ENCODE data around the gene DNAH1. TPM values are rescaled to one million over a fixed set of nuclear protein-coding genes. Genes with fewer than 3 reads are reported as not detected.

Gene DNAH1
- total and polyA plus RNA-seq, 2 of the 4 experiments (the other 2 are of a cell fraction), result 2.0 to 4.0 TPM

DNA sequence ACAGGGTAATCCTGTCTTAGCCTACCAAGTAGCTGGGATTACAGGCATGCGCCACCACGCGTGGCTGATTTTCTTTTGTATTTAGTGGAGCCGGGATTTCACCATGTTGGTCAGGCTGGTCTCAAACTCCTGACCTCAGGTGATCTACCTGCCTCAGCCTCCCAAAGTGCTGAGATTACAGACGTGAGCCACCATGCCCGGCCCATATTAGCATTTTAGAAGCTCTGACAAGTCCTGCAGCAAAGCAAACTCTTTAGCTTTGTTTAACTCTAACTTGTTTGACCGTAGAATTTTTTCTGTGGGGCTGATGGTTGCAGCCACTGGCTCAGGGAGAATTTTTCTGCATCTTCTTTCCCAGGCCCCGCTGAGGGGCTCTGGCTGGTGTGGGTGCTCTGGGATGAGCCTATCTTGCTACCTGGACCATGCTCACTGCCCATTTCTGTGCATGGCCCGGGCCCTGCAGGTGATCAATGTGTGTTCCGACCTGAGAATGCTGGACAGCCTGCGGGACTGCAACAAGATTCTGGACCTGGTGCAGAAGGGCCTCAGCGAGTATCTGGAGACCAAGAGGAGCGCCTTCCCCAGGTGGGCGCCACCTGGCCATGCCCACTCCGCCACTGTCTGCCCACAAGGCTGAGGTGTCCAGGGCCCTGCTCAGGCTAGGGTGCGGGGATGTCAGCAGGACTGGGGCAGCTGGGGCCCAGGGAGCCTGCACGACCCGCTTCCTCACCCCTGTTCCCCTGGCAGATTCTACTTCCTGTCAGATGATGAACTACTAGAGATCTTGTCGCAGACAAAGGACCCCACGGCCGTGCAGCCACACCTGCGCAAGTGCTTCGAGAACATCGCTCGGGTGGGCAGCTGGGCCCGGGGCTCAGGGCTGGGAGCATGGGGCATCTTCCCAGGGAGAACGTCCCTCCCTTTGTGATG lies 41.3 kb downstream of the DNAH1 start (continued):
- no peak for TF ChIP-seq MXI1 (IDR thresholded peaks at IDR 0.05; ENCODE audit: borderline replicate concordance, low read depth, low read length)

DNA sequence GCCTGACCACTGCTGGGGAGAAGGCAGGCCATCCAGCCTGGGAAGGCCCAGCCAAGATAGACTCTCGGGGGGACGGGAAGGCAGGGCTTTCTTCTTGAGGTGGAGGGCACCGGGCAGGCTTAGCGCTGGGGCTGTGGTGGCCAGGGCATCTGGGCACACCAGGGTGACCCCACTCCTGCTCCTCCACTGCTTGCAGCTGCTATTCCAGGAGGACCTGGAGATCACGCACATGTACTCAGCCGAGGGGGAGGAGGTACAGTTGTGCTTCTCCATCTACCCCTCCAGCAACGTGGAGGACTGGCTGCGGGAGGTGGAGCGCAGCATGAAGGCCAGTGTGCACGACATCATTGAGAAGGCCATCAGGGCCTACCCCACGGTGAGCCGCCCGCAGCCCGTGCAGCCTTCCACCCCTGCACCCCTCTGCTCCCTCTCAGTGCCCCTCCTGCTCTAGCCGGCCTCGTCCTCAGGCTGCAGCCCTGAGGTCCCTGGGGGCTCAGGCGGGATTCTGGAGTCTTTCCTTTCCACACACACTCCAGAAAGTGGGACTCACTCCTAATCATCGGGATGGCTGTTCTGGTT lies 42.3 kb downstream of the DNAH1 start:
- Histone ChIP-seq H2BK20ac (ENCODE audit: low read depth, low read length) (no peak overlapping the region), H3K4me3 (ENCODE audit: insufficient read depth, low read depth, low read length) (no peak overlapping the region), H4K5ac (ENCODE audit: low read depth, low read length) (no peak overlapping the region), H2AFZ (replicated peaks; ENCODE audit: low read length, poor library complexity) (no peak overlapping the region), H2BK5ac (ENCODE audit: low read depth, low read length, poor library complexity, severe bottlenecking) (no peak overlapping the region), H3K4ac (ENCODE audit: low read depth, low read length) (no peak overlapping the region), H2BK15ac (ENCODE audit: low read depth, low read length) (no peak overlapping the region), H4K20me1 (ENCODE audit: insufficient read depth, low read length) (no peaks in the 10 kb centered on the region), H3K27me3 (ENCODE audit: control insufficient read depth, insufficient read depth, low read length) (no peaks in the 10 kb centered on the region), H3K79me1 (ENCODE audit: low read depth in 1 of 2, low read length in 2 of 2) (no peaks in the 10 kb centered on the region), H3K4me2 (ENCODE audit: low read depth, low read length) (no peak overlapping the region), H3K36me3 (ENCODE audit: control insufficient read depth, insufficient read depth, low read length) (peaks cover 10% of the 10 kb centered on the region; the same call in 1 of the 2 replicates), H2AK9ac (replicated peaks; ENCODE audit: low read depth, low read length, poor library complexity) (no peak overlapping the region), H3K23ac (ENCODE audit: low read depth, low read length) (no peak overlapping the region), H3K9ac (ENCODE audit: low read depth, low read length) (no peak overlapping the region), H3K56ac (ENCODE audit: extremely low read depth, insufficient read depth, low read length) (no peak overlapping the region), H3K9me1 (ENCODE audit: insufficient read depth, low read length) (0 out of 2 replicates have a peak, but pooled peaks cover under 1% of the 10 kb centered on the region), H3K9me3 (ENCODE audit: control insufficient read depth, insufficient read depth, low read length) (no peaks in the 10 kb centered on the region), H3K4me1 (ENCODE audit: control insufficient read depth, insufficient read depth, low read length) (no peaks in the 10 kb centered on the region), H3K27ac (ENCODE audit: insufficient read depth, low read length) (no peak overlapping the region), H4K91ac (ENCODE audit: insufficient read depth, low read depth, low read length) (no peak overlapping the region), H2BK120ac (ENCODE audit: low read depth, low read length) (no peak overlapping the region), H3K18ac (ENCODE audit: low read depth, low read length) (no peak overlapping the region), H2AK5ac (ENCODE audit: low read depth, low read length) (no peak overlapping the region), H4K8ac (ENCODE audit: low read depth in 2 of 2, low read length in 2 of 2) (no peak overlapping the region), H3K14ac (replicated peaks; ENCODE audit: low read depth, low read length) (no peak overlapping the region)
- ATAC-seq (ENCODE audit: low read depth) (no peak), DNase-seq (no peak)
- no TSS peak for BruUV-seq (replicated peaks)
- POLR2A ChIA-PET (ENCODE audit: unreplicated experiment), result no interaction called here
- intact Hi-C loops (cut with micrococcal nuclease) (no loop called here), dilution Hi-C loops (cut with HindIII; ENCODE audit: low sequenced_read_pairs, unreplicated experiment) (no loop called here), in situ Hi-C loops (cut with MboI; ENCODE audit: low sequenced_read_pairs) (no loop called here)
- WGBS, 2 experiments (ENCODE audit: extremely low coverage in 2 of 2, insufficient read length in 1 of 2), result 94% methylated on average over 9 of the region's 18 CpGs; no CpG with 5 or more reads in 1 of the 2 experiments
- CTCF ChIA-PET, result no interaction called here
- TF ChIP-seq NFE2L2 (IDR thresholded peaks at IDR 0.05; ENCODE audit: low read depth, low read length) (no peak), RAD21 (IDR thresholded peaks at IDR 0.05; ENCODE audit: low read length) (no peak), MAFK (IDR thresholded peaks at IDR 0.05; ENCODE audit: low read depth, low read length) (no peak), RCOR1 (IDR thresholded peaks at IDR 0.05; ENCODE audit: insufficient replicate concordance, low read length) (no peak), MXI1 (IDR thresholded peaks at IDR 0.05; ENCODE audit: borderline replicate concordance, low read depth, low read length) (no peak), POLR2A (IDR thresholded peaks at IDR 0.05; ENCODE audit: low read depth, low read length) (no peak), CHD1 (IDR thresholded peaks at IDR 0.05; ENCODE audit: low read depth, low read length) (no peak), BHLHE40 (IDR thresholded peaks at IDR 0.05; ENCODE audit: low read depth, low read length) (no peak), FOS (IDR thresholded peaks at IDR 0.05; ENCODE audit: low read depth, low read length) (no peak), RFX5 (IDR thresholded peaks at IDR 0.05; ENCODE audit: low read depth, low read length) (no peak)
- TF ChIP-seq, protein P1, sequence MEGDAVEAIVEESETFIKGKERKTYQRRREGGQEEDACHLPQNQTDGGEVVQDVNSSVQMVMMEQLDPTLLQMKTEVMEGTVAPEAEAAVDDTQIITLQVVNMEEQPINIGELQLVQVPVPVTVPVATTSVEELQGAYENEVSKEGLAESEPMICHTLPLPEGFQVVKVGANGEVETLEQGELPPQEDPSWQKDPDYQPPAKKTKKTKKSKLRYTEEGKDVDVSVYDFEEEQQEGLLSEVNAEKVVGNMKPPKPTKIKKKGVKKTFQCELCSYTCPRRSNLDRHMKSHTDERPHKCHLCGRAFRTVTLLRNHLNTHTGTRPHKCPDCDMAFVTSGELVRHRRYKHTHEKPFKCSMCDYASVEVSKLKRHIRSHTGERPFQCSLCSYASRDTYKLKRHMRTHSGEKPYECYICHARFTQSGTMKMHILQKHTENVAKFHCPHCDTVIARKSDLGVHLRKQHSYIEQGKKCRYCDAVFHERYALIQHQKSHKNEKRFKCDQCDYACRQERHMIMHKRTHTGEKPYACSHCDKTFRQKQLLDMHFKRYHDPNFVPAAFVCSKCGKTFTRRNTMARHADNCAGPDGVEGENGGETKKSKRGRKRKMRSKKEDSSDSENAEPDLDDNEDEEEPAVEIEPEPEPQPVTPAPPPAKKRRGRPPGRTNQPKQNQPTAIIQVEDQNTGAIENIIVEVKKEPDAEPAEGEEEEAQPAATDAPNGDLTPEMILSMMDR (conservative IDR thresholded peaks at IDR 0.05; ENCODE audit: low read depth, low read length), result no peak
- TF ChIP-seq, protein P2, sequence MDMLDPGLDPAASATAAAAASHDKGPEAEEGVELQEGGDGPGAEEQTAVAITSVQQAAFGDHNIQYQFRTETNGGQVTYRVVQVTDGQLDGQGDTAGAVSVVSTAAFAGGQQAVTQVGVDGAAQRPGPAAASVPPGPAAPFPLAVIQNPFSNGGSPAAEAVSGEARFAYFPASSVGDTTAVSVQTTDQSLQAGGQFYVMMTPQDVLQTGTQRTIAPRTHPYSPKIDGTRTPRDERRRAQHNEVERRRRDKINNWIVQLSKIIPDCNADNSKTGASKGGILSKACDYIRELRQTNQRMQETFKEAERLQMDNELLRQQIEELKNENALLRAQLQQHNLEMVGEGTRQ (IDR thresholded peaks at IDR 0.05; ENCODE audit: low read depth, low read length), result no peak
